Right ventricle myocardium superior (tissue), 1 donor: ENCODE results near the gene EIF5AL1. TPM values are rescaled to one million over a fixed set of nuclear protein-coding genes. Genes with fewer than 3 reads are reported as not detected.
"Not testable (repeated sequence)": the region's sequence is repeated elsewhere in the genome, so short reads cannot be mapped to it uniquely, and the experiment has no call there.

ENCODE experiments used
- ATAC-seq: fragments of 200-7000 bp; cut with Tn5 transposase; one replicate; pipeline ENCODE4 v1.9.1; 2020; ENCODE audit warnings: mild to moderate bottlenecking; ENCODE audit not compliant: poor library complexity
- DNase-seq: peaks from one replicate; pipeline ENCODE4 v3.0.0-alpha.2; 2020
- intact Hi-C: fragments of 100-400 bp; cut with DNase I; formaldehyde crosslinking; loops from one replicate; pipeline ENCODE4 v1.11.2; 2022
- long read RNA-seq: library from polyadenylated mRNA; unstranded; transcript quantifications from one replicate; pipeline ENCODE4 v2.0.0, GENCODE V29; 2021
- total RNA-seq: library from RNA; stranded (reverse); fragmentation: NEBNext Ultra II Directional; extraction: Animal tissue kit (Norgen Biotek cat#: 25700); gene quantifications from one replicate; pipeline ENCODE4 v1.2.1, GENCODE V29; 2021
- donor health status: DM: no; HTN: yes; CAD: no; lungs with severe emphysema.

EIF5AL1 gene
- 0.13 TPM for total RNA-seq
- long read RNA-seq, result 0 reads

DNA sequence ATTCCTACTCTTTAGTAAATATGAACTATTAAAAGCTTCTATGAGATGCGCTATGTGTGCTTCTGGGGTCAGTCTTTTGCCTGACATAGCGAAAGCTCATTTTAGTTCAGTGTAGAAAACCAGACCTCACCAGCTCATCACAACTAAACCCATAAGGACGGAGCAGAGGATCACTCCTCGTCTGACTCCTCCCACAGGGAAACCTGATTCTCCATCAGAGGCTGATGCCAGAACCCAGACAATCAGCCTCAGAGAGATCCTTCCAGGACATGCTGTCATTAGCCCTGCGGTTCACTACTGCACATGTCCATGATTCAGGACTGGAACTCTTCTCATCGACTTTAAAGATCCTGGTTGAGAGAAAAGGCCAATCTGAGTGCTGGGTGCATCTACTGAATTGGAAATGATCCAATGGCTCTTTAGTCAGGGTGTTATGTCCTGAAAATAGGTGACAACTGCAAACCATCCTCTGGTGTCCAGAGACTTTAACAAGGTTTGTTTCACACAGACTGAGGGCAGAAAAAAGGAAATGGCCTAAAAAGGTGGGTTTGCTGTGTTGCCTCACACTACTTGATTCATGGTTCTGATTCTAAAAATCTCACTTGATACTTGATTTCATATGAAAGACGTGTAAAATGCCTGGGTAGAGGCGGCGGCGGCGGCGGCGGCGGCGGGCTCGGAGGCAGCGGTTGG lies at the start of gene EIF5AL1:
Gene EIF5AL1, plus strand, starts transcription at position 643 of the 693 bp plus-strand sequence. CDS start 117 bp downstream, outside the sequence.
- DNase-seq, ATAC-seq, intact Hi-C loops: not testable (repeated sequence)

DNA sequence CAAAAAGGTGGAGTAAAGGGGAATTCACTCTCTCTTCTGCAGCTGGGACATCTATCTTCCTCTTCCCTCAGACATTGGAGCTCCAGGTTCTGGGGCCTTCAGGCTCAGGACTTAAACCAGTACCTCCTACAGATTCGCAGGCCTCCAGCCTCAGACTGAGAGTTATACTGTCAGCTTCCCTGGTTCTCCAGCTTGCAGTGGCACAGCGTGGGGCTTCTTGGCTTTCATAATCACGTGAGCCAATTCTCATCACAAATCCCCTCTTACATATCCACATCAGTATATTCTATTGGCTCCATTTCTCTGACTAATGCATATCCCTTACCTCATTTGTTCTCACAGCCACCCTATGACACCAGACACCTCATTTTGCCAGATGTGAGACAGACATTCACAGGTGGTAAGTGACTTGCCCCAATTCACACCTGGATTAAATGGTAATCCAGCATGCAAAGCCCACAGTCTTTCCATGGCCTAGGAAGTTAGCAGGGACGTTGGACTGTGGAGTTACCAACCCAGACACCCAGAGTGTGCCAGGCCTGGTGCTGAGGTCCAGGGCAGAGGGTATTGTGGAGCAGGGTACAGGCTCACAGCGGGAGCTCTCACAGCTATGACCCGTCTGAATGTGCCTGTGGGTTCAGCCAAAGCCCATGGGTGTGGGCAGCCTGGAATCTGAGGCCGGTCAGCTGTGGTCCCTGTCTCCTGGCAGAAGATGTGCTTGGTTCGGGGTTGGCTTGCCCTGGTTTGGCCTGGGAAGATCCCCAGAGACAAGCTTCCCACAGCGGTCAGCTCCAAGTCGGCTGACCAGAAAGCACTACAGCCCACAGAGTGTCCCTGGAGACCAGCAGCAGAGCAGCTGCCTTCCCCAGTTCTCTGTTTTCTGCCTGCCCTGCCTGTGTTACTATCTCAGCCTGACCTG lies 48.5 kb upstream of the EIF5AL1 start:
- intact Hi-C loops, result no loop called here
- peak; percentile 55 for DNase-seq

DNA sequence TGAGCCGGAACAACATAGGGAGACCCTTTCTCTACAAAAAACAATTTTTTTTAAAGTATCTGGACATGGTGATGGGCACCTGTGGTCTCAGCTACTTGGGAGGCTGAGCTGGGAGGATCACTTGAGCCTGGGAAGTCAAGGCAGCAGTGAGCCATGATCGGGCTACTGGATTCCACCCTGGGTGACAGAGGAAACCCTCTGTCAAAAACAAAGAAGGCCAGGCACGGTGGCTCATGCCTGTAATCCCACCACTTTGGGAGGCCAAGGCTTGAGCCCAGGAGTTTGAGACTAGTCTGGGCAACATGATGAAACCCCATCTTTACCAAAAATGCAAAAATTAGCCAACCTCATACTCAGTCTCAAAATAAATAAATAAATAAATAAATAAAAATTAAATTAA lies 47.0 kb upstream of the EIF5AL1 start:
- no peak for ATAC-seq
- DNase-seq, result no peak
- intact Hi-C loops, result no loop called here

More for the DNA sequence above, 48.5 kb upstream of the EIF5AL1 start:
- ATAC-seq, result peak; percentile 27

DNA sequence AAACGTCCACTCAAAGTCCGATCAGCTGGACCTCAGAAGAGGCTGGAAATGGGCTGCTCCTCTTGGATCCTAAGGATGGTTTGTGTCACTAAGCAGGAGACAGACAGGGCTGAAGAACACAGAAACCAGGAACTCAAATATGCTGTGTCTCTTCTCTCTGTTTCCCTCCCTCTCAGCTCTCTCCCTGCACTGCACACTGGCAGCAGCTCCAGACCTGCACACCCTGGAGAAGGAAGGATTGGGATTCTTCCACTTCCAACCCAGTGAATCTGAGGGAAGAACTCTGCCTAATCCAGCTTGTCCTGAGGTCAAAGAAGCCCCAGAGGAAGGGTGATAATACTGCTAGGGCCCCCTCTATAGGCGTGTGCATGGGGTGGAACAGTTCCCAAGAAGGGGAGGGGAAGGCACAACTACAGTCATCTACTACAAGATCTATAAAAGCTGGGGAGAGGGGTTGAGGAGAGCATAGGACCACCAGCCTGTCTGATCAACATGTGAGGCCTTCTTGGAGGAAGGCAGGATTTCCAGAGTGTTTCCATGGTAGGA lies 44.2 kb upstream of the EIF5AL1 start:
- no peak for DNase-seq
- ATAC-seq, result peak; percentile 51
- intact Hi-C loops, result no loop called here

DNA sequence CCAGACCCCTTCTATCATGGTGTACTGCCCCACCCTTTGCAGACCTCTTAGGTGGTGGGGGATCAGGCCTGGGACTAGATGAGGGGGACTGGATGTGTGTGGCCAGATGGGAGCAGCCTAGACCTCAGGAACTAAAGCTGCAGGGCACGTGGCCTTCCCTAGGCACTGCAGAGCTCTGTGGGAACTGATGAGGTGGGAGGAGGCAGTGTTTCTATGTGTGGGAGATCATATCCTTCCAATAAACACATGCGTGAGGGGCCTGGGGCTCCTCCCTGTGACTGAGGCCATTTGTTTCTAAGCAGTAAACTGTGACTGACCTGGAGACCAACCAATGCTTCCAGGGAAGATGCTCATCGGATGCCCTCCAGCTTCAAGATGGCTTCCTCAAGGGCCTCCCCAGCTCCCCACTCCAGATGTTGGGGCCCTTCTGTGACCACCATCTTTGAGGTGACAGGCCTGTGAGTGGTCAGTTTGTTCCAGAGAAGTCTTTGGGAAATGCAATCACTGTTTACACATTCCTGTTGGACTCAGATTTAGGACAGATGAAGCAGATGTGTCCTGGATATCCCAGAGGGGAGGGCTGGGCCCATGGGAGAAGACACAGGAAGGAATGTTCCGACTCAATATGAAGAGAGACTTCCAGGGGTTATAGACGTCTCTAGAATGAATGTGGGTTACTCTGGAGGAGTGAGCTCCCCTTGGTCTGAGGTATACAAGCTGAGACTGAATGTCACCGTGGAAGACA lies 43.3 kb upstream of the EIF5AL1 start:
- intact Hi-C loops, result no loop called here
- DNase-seq (no peak), ATAC-seq (no peak)

DNA sequence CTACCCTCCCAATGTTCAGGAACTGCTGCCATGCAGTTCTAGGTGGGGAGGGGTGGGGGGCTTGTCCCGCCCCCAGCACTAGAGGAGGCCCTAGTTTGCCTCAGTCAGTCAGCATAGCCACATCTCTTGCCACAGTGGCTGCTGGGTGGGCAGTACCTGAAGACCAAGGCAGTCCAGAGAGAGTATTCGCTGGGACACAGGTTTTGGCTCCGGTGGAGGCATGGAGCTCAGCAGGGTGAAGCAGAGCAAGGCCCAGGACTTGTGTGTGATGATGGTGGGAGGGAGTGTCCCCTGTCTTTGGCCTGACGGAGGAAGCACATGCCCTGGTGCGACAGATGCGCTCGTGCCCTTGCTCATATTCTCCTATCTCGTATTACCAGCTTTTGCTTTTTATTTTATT lies 42.2 kb upstream of the EIF5AL1 start:
- ATAC-seq, result no peak
- intact Hi-C loops, result no loop called here

DNA sequence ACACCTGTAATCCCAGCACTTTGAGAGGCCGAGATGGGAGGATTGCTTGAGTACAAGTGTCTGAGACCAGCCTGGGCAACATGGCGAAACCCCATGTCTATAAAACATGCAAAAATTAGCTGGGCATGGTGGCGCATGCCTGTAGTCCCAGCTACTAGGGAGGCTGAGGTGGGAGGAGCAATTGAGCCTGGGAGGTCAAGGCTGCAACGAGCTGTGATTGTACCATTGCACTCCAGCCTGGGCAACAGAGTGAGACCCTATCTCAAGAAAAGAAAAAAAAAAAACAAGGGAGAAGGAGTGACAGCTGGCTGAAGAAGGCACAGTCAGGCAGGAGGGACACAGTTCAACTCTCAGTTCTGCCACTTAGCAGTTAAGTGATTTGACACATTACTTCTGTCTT lies 40.6 kb upstream of the EIF5AL1 start:
- intact Hi-C loops, result no loop called here
- DNase-seq (no peak), ATAC-seq (no peak)

More for the DNA sequence above, 42.2 kb upstream of the EIF5AL1 start:
- no peak for DNase-seq

DNA sequence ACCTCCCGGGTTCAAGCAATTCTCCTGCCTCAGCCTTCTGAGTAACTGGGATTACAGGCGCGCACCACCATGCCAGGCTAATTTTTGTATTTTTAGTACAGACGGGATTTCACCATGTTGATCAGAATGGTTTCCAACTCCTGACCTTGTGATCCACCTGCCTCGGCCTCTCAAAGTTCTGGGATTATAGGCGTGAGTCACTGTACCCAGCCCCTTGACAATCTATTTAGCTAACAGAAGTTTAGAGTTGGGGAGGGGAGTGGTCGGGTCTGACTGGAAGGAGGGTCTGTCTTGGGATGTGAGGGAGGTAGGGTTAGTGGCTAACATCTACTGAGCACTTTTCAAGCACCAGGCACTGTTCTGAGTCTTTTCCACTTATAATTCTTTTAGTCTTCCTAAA lies 39.9 kb upstream of the EIF5AL1 start:
- intact Hi-C loops, result no loop called here
- no peak for DNase-seq
- no peak for ATAC-seq

DNA sequence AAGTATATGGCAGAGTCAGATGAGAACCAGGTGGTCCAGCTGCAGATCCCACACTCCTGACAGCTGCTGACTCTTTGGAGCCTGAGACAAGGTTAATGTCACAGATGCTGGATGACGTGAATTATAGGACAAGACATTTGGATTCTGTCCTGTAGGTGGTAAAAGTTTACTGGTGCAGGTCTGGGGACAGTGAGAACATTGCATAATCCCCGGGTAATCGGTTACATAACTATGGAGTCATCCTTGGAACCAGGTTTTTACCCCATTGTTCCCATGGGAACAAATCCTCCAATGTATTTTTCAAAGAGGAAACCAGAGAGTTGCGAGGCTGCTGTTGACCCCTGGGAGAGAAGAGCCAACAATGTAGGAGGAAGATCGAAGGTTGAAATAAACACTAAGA lies 39.4 kb upstream of the EIF5AL1 start:
- intact Hi-C loops, result no loop called here
- ATAC-seq (no peak), DNase-seq (no peak)

DNA sequence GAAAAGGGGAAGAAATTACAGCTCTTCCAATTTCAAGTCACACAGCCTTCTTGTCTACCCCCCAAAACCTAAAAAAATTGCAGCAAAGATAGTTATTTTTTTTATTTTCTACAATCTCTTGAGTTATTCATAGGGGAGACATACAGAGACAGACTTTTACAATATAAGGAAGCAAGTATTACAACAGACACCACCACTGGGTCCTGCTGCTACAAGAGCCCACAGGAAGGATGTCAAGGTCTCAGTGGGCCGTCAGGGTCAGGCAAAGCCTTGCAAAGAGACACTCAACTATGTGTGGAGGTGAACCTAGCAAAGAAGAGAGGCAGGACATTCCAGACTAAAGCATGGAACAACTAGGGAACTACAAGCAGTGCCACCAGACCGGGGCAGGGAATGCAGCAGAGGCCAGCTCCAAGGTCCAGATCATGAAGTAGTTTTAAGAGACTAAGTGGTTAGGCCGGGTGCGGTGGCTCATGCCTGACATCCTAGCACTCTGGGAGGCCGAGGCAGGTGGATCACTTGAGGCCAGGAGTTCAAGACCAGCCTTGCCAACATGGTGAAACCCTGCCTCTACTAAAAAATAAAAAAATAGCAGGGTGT lies 38.7 kb upstream of the EIF5AL1 start:
- intact Hi-C loops, result no loop called here
- DNase-seq (no peak), ATAC-seq (no peak)

DNA sequence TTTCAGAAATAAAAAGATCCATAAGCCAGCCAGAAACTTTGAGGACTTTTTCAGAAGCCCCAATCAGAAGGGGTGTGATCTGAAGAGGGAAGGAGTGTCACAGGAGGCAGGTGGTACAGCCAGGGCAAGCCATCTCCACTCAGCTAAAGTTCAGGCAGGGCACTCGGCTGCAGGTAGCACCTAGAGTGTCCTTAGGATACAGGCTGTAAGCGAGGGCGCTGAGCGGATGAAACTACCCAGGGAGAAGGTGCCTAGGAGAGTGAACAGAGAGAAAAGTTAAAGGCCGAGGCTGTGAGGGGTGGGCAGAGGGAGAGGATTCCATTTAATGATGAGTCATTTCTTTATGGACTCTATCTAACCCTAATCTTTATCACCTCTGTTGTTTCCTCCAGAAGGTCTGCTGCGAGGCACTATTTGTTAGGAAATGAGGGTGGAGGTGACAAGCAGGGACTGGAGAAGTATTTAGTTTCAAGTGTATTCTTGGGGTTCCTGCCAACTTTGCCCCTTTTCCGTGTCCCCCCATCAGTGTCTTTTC lies 37.1 kb upstream of the EIF5AL1 start:
- no peak for DNase-seq
- no peak for ATAC-seq
- intact Hi-C loops, result no loop called here

DNA sequence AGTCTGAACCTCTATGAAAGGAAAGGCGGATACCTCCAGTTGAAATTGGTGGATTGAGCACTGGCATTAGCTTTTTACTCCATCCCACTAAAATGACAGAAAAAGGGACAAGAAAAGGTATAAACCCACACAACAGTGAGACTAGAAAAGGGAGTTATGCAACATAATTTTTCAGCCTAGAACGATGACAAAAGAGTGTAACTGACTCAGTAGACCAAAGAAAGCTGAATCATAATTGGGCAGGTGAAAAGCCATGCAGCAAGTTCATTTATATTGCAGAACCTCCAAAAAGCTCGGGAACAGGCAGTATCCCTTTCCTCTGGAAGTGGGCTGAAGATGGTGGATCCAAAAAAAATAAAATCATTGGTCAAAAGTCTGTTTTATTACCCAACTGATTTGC lies 36.5 kb upstream of the EIF5AL1 start:
- DNase-seq (no peak), ATAC-seq (no peak)
- intact Hi-C loops, result no loop called here

DNA sequence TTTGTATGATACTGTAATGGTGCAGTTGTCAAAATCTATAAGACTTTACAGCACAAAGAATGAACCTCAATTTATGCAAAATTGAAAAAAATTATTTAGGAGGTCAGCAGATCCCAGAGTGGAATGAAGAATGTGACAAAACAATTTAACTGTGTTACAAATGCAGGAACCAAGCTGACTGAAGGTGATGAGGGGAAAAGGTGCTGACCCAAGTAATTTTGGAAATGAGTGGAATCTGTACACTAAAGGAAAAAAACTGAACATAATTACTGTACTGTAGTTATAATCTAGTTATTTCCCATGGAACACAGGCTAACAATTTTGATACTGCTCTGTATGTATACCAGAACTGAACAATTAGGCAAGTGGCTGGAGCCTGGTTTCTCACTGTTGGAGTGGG lies 35.7 kb upstream of the EIF5AL1 start:
- ATAC-seq (no peak), DNase-seq (no peak)
- intact Hi-C loops, result no loop called here

DNA sequence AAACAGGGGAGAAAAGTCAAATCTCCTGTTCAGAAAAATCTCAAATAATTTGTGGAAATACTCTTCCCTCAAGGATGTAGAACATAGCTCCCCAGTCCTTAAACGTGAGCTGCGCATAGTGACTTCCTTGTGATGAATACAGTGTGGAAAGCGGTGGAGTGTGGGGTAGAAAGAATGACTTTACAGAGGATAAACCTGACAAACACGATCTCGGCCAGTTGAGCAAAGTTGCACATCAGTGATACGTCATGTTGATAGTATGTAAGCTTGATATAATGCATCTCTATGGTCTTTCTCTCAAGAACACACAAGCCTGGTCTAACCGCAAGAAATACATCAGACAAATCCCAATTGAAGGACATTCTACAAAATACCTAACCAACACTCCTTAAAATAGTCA lies 34.9 kb upstream of the EIF5AL1 start:
- intact Hi-C loops, result no loop called here
- DNase-seq (no peak), ATAC-seq (no peak)

DNA sequence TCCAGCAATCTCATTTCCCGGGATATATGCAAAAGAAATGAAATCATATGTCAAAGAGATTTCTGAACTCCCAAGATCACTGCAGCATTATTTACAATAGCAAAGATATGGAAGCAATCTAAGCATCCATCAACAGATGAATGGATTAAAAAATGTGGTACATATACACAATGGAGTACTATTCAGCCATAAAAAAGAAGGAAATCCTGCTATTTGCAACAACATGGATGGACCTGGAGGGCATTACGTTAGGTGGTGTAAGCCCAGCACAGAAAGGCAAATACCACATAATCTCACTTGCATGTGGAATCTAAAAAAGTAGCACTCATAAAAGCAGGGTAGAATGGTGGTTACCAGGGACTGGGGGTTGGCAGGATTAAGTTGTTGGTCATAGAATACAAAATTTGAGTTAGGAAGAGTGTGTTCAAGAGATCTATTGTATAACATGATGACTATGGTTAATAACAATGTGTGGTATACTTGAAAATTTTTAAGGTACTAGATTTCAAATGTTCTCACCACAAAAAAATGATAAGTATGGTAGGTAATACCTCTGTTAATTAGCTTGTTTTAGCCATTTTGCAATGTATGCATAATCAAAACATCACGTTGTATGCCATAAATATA lies 32.9 kb upstream of the EIF5AL1 start:
- no peak for DNase-seq

DNA sequence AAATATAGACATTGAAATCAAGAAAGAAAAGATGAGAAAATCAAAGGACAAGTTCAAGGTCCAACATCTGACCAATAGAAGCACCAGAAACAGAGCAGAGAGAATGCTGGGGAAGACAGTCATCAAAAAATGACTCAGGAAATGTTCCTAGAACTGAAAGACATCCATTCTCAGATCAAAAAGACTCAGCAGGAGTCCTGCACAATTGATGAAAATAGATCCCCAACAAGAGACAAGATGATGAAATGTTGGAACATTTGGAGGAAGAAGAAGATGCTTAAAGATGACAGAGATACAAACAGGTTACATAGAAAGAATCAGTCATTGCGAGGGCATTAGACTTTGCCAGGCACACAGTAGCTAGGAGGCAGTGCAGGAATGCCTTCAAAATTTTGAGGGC lies 30.0 kb upstream of the EIF5AL1 start:
- ATAC-seq (no peak), DNase-seq (no peak)
- intact Hi-C loops, result no loop called here

More for the DNA sequence above, 32.9 kb upstream of the EIF5AL1 start:
- intact Hi-C loops, result no loop called here
- ATAC-seq, result no peak

DNA sequence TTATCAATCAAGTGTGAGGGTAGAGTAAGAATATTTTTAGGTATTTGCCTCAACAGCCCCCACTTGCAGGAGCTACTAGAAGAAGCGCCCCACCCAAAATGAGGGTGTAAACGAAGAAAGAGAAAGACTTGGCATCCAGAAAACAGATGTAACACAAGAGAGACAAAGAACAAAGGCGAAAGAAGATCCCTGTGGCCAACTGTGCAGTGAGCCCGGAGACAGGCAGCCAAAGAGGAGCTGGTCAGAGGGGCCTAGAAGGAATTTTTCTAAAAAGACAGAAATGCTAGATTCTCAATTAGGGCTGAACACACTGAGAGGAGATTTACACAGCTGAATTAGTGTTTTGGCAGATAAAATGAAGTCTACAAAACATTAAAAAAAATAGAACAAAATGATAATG lies 29.6 kb upstream of the EIF5AL1 start:
- no peak for DNase-seq
- no peak for ATAC-seq
- intact Hi-C loops, result no loop called here

DNA sequence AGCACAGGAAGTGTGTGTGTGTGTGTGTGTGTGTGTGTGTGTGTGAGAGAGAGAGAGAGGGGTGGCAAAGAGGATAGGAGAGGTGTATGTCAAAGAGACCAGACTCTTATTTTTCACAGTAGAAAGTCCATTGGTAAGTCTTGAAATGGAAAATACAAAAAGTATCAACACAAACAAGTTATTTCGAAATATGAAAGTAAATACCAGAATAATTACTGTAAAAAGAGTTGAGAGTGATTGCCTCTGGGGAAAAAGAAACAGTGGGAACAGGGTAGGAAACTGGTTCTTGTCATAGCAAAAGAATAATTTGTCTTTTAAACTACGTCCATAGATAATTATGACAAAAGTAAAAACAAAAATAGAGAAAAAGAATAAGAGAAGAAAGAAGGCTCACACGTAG lies 29.0 kb upstream of the EIF5AL1 start:
- intact Hi-C loops, result no loop called here
- ATAC-seq, result no peak
- DNase-seq, result no peak
